NCI-H1417 treated with DMSO at 0.1 percent for 48 hours (cell line): ENCODE results near the gene BCL2L2.

Source experiments
- DNase-seq: peaks from one replicate; lab custom pipeline; 2025; lab: John Stamatoyannopoulos, UW

The BCL2L2 gene

DNA sequence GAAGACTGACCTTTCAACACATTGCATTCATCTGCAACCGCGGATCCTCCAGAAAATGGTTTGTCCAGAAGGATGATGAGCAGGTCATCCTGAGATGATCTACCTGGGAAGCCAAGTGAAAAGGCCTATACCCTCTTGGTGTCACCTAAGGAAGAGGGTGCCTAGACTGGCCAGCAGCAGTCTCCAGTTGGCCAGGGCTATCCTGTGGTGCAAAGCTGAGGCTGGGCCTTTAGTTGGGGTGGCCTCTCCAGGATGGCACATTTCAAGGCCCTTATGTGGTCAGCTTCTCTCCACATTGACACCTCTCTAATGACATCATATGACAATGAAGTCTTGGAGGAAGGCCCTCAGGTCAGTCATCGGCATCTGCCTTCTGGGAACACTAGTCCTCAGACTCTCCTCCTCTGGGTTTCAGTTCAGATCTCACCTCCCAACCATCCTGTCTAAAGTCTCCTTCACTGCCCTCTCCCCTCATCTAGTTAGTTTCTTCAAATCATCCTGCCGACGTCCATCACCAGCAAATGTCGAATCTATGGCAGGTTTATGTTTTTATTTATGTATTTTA, 49.3 kb downstream of the BCL2L2 start:
- no peak for DNase-seq

DNA sequence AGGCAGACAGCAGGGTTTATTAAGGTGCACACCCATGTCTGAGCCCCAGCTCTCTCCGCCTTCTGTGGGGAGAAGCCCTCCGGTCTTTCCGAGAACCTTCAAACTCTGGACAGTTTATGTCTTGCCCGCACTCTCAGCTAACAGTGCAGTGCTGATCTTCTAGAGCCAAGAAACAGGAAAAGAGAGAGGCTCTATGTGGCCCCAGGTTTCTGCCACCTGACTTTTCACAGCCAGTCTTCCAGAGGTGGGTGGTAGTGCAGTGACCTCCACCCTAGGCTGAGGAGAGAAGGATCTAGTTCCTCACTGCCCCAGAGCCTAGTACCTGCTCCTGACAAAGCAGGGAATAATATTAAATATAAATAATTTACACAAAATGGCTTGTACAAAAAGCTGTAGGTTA, 50.0 kb downstream of the BCL2L2 start:
- no peak for DNase-seq

DNA sequence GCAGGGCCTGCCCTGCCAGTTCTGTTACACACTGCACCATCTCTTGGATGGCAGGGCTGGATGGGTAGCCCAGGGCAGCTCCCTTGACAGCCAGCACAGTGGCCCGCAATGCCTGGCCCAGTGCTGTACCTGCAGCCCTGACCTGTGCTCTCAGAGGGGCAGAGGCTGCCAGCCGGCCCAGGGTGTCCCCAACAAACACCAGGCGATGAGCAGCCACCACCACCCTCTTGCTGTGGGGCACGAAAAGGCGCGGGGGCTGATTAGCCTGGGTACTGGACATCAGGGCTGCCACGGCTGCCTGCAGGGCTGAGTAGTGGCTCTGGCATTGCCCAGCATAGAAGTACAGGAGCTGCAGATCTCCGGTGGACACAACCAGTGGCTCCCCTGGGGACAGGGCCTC, 50.6 kb downstream of the BCL2L2 start:
- DNase-seq = no peak

DNA sequence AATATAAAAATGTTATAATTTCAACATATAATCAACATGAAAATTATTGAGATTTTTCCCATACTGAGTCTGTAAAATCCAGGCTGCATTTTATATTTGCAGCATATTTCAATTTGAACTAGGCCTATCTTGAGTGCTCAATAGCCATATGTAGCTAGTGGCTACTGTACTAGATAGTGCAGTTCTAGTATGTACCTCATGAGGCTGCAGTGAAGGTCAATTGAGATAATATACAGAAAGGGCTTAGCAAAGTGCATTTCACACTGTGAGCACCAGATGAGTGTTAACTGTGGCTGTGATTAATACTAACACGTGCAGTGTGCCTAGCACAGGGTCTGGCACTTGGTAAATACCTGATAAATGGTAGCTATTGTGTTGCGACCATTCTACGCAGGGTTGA, 51.4 kb downstream of the BCL2L2 start:
- DNase-seq = no peak

DNA sequence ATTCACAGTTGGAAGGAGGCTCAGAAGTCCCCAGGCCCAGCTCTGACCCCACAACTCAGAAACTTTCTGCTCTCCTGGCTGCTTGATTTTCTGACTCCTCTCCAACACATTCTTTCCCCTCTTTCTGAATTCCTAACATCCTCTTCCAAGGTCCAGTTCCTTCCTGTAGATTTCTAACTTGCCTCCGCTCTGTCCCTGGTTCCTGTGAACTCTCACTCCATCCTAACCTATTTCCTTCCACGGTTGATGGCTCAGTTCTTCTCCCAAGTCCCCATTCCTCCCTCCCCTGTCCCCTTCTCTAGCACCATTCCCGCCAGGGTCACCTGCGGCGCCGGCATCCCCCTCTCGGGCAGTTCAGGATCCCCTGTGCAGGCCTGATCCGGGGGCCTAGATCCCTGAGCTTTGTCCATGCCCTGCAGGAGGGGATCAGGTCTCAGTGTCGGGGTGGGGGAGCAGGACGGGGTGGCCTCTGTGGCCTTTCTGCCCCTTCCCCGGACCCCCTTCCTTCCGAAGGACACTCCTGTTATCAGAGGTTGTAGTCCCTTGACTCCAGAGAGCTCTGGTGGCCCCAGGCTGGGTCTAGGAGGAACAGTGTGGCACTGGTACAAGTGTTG, 52.0 kb downstream of the BCL2L2 start:
- no peak for DNase-seq

DNA sequence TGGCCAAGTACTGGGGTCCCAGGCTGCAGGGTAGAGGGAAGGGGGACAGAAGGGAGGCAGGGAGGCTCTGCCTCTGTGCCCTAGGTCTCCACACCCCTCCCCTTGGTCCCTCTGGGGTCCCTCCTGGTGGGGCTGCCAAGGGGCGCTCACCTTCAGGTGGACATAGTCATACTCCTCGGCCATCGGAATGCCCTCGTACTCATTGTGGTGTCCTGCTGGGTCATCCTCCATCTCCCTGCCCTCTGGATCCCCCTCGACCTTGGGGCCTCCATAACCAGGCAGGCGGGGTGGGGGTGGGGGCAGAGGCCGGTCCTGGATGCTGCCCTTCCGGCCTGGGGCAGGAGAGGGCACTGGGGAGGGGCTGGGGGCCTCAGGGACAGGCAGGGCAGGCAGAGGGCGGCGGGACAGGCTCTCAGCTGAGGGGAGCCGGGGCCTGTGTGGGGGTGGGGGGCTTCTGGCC, 52.6 kb downstream of the BCL2L2 start:
- DNase-seq = no peak

DNA sequence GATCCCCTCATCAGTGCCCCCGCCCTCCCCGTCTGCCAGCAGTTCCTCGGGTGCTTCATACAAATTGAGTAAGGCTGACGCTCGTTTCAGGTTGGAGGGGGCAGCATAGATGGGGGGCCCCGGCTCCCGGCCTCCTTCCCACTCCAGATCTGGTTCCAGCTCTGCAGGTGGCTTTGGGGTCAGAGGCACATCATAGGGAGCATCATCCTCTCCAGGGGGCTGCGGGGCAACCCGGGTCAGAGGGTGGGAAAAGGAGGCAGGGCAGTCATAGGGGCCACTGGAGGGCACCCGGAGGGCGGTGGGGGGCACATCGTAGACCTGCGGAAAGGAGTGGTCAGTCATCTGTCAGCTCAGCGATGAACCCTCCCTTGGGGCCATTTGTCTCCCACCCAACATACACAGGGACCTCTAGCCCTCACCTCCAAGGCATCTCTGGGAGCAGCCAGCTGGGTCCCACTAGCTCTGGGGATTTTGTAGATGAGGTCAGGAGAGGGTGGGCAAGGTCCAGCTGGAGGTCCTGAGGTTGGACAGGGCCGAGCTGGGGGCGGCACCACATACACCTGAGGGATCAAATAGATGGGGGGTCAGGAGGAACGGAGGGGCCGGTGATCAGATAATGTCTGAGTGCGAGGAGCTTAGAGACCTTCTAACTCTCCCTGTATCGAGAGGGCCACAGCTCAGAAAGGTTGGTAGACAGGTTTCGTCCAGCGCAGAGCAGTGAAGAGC, 53.3 kb downstream of the BCL2L2 start:
- no peak for DNase-seq

DNA sequence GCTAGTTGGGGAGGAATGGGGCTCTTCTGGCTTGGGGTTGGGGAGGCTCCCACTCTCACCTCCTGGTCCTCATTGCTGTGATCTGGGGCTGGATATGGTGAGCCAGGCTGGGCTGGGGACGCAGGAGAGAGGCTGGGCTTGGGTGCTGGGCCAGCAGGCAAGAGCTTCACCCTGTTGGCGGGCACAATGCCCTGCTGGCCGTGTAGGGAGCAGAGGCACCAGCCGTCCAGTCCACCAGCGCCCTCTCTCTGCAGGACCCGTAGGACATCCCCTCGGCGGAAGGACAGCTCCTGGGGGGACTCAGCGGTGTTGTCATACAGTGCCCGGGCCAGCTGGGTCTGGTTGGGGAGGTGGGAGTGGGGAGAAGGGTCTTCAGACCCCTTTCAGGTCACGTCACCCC, 53.9 kb downstream of the BCL2L2 start:
- no peak for DNase-seq

DNA sequence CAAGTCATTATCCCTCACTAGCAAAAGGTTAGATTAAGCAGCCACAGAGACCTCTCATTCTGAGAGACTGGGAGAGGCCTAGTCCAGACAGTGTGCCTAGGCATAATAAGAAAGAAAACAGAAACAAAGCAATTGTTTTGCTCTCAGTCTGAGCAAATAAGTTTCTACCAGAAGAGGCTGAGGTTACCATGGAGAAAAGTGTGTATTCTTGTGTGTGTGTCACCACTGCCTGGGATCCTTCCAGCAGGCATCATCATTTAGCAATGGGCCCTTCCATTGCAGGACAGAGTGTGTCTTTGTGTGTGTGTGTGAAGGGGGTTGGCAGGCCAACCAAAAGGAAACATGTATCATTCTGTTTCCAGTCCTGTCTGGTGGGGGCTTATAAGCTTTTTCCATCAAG, 54.7 kb downstream of the BCL2L2 start:
- no peak for DNase-seq
